ENCODE results near the gene OR2T35. TPM values are rescaled to one million over a fixed set of nuclear protein-coding genes. Genes with fewer than 3 reads are reported as not detected.
"Not testable (repeated sequence)": the region's sequence is repeated elsewhere in the genome, so short reads cannot be mapped to it uniquely, and the experiment has no call there.

OR2T35 gene
- total RNA-seq (not detected in 2 replicates), polyA plus RNA-seq (not detected in 2 replicates), polyA minus RNA-seq (not detected in 2 replicates), Bru-seq, nascent RNA (not detected), BruChase-seq, experiment 1, labeled RNA remaining after a 6-hour chase (not detected), BruChase-seq, experiment 2, labeled RNA remaining after a 2-hour chase (not detected)
- not detected in 2 replicates for polyA plus RNA-seq (2011; cell fraction: cytosol; rRNA removed)
- not detected in 2 replicates for polyA plus RNA-seq (2011; cell fraction: nucleus; rRNA removed)
- not detected in 2 replicates for polyA plus RNA-seq (2012)
- polyA minus RNA-seq (2011; cell fraction: cytosol; rRNA and poly(A)+ RNA removed) = not detected
- not detected in 2 replicates for polyA minus RNA-seq (2011; cell fraction: nucleus; rRNA and poly(A)+ RNA removed)
- long read RNA-seq = 0 reads

- H3K9me3 ChIP-seq (replicated peaks; ENCODE audit: control insufficient read depth, insufficient read depth, low read length); H3K36me3 ChIP-seq (ENCODE audit: control insufficient read depth in 2 of 2, extremely low read depth in 1 of 2, insufficient read depth in 2 of 2, low read length in 2 of 2); dilution Hi-C loops (cut with MboI; ENCODE audit: extremely low pct_ligation_motif_present, low sequenced_read_pairs); H3K79me2 ChIP-seq (ENCODE audit: control insufficient read depth, insufficient read depth, low read length); H3K27ac ChIP-seq (ENCODE audit: insufficient read depth, low read depth, low read length); BruUV-seq (replicated peaks); FAIRE-seq; H2AFZ ChIP-seq (ENCODE audit: low read depth, low read length); CTCF ChIA-PET; H3K4me1 ChIP-seq (ENCODE audit: control insufficient read depth, extremely low read depth, insufficient read depth, low read length); H3K4me2 ChIP-seq (ENCODE audit: insufficient read depth, low read length); H4K20me1 ChIP-seq (replicated peaks; ENCODE audit: control insufficient read depth, extremely low read depth, insufficient read depth, low read length); H3K9me1 ChIP-seq (replicated peaks; ENCODE audit: control insufficient read depth, extremely low read depth, insufficient read depth, low read length); H3K4me3 ChIP-seq (replicated peaks in 1 of 3; ENCODE audit: insufficient read depth in 1 of 3, low read depth in 1 of 3, low read length in 3 of 3); DNase-seq (ENCODE audit: low read depth, low spot score); H3K27me3 ChIP-seq (ENCODE audit: control insufficient read depth in 2 of 2, insufficient read depth in 2 of 2, low read length in 2 of 2); intact Hi-C loops (cut with micrococcal nuclease); POLR2A ChIA-PET; H3K9ac ChIP-seq (replicated peaks; ENCODE audit: extremely low read depth, insufficient read depth, low read length): not testable (repeated sequence)
Measured at GRCh38 chr1:248645178-248645577, at the start of gene OR2T35. Gene OR2T35, minus strand, starts transcription at chr1:248645278. Its CDS starts 6,020 bp downstream, at chr1:248639258.

GRCh38 chr1:248691567-248692155 is 46.6 kb upstream of the OR2T35 start:
- CTCF ChIA-PET = no interaction called here
- POLR2A ChIA-PET = no interaction called here
- no peak for FAIRE-seq

More at GRCh38 chr1:248691567-248692155, 46.6 kb upstream of the OR2T35 start:
- Histone ChIP-seq H3K36me3 (ENCODE audit: control insufficient read depth in 2 of 2, extremely low read depth in 1 of 2, insufficient read depth in 2 of 2, low read length in 2 of 2) (no peaks in the 10 kb centered on the region), H2AFZ (ENCODE audit: low read depth, low read length) (no peak overlapping the region), H3K9me1 (replicated peaks; ENCODE audit: control insufficient read depth, extremely low read depth, insufficient read depth, low read length) (no peaks in the 10 kb centered on the region), H4K20me1 (replicated peaks; ENCODE audit: control insufficient read depth, extremely low read depth, insufficient read depth, low read length) (no peaks in the 10 kb centered on the region), H3K4me2 (ENCODE audit: insufficient read depth, low read length) (no peak overlapping the region), H3K27ac (ENCODE audit: insufficient read depth, low read depth, low read length) (no peak overlapping the region), H3K4me3 (replicated peaks in 1 of 3; ENCODE audit: insufficient read depth in 1 of 3, low read depth in 1 of 3, low read length in 3 of 3) (no peak overlapping the region), H3K79me2 (ENCODE audit: control insufficient read depth, insufficient read depth, low read length) (no peaks in the 10 kb centered on the region), H3K27me3 (ENCODE audit: control insufficient read depth in 2 of 2, insufficient read depth in 2 of 2, low read length in 2 of 2) (no peaks in the 10 kb centered on the region), H3K9me3 (replicated peaks; ENCODE audit: control insufficient read depth, insufficient read depth, low read length) (peaks cover 6% of the 10 kb centered on the region), H3K9ac (replicated peaks; ENCODE audit: extremely low read depth, insufficient read depth, low read length) (no peak overlapping the region), H3K4me1 (ENCODE audit: control insufficient read depth, extremely low read depth, insufficient read depth, low read length) (no peaks in the 10 kb centered on the region)
- BruUV-seq (replicated peaks) = no TSS peak
- intact Hi-C loops (cut with micrococcal nuclease) = no loop called here
- DNase-seq (ENCODE audit: low read depth, low spot score) = no peak
- TF ChIP-seq POLR2AphosphoS5 (IDR thresholded peaks at IDR 0.05; ENCODE audit: insufficient read depth, low read depth, low read length) (no peak), POLR2A (IDR thresholded peaks at IDR 0.05; ENCODE audit: low read depth, low read length) (no peak), FOS (IDR thresholded peaks at IDR 0.05; ENCODE audit: borderline replicate concordance, insufficient read depth, low read length) (no peak), MYC (IDR thresholded peaks at IDR 0.05; ENCODE audit: low read depth, low read length) (no peak), EZH2 (IDR thresholded peaks at IDR 0.05; ENCODE audit: borderline replicate concordance, low read depth, low read length, severe bottlenecking) (no peak), GATA2 (IDR thresholded peaks at IDR 0.05; ENCODE audit: insufficient read depth, insufficient read length, low read depth, low read length) (no peak), MAX (IDR thresholded peaks at IDR 0.05; ENCODE audit: insufficient read depth, insufficient read length) (no peak), JUN (IDR thresholded peaks at IDR 0.05; ENCODE audit: borderline replicate concordance, insufficient read depth, insufficient read length, low read depth) (no peak), CTCF (IDR thresholded peaks at IDR 0.05; ENCODE audit: extremely low read depth in 1 of 2, insufficient read depth in 1 of 2, low read depth in 1 of 2, low read length in 2 of 2) (no peak)
- dilution Hi-C loops (cut with MboI; ENCODE audit: extremely low pct_ligation_motif_present, low sequenced_read_pairs) = no loop called here
